ENCODE measurements around the gene RNF208.
A peak's percentile ranks its signal among the peaks of the same experiment; 100 is the strongest.
"Not testable (repeated sequence)": the region's sequence is repeated elsewhere in the genome, so short reads cannot be mapped to it uniquely, and the experiment has no call there.

RNF208 gene

DNA sequence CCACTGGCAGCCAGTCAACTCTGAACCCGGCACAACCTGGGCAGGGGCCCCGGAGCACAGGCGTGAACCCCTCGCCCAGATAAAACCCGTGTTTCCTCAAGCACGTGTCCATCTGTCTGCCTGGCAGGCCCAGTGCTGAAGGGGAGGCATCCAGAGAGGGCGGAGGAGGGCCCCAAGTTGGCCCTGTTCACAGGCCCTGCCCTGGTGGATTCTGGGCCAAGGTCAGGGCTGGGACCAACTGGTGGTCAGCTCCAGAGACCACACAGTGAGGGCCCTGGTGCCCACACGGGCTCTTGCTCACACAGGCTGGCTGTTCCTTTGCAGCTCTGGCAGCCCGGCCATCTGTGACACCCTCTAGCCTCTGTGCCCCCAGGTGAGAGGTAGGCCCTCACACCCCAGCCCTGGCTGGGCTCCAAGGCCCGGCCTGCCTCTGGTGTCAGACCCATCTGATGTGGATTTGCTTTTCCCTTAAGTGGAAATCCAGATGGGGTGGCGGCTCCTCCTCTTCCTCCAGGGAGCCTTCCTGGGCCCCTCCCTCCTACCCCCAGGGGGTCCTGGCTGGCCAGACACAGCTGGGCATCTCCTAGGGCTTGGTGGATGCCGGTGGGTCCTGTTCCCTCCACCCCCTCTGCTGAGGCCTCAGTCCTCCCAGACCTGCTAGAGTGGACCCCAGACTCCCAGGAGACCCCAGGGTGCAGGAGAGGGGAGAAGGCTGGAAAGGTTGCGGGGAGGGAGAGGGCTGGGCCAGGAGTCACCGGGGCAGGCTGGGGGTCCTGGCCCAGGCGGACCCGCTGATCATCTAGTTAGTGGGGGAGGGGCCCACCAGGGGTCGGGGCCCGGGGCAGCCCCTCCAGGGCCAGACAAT lies 28.5 kb upstream of the RNF208 start:
- Histone ChIP-seq H3K36me3 (ENCODE audit: control insufficient read depth, insufficient read depth, low read length) (no peaks in the 10 kb centered on the region), H3K4me1 (ENCODE audit: control insufficient read depth, insufficient read depth, low read length) (no peaks in the 10 kb centered on the region), H3K27ac (ENCODE audit: low read depth, low read length) (no peak overlapping the region), H3K9ac (ENCODE audit: low read length) (no peak overlapping the region), H3K27me3 (ENCODE audit: control insufficient read depth, insufficient read depth, low read length) (no peaks in the 10 kb centered on the region), H3K4me3 (ENCODE audit: low read length) (no peak overlapping the region)

- peaks cover 6% of the 10 kb centered on the region for H3K36me3 ChIP-seq (ENCODE audit: control insufficient read depth, insufficient read depth, low read length)
- H3K27ac ChIP-seq (ENCODE audit: low read depth, low read length) = no peak overlapping the region
- no peak overlapping the region for H3K9ac ChIP-seq (ENCODE audit: low read length)
- peaks cover under 1% of the 10 kb centered on the region for H3K4me1 ChIP-seq (ENCODE audit: control insufficient read depth, insufficient read depth, low read length)
- H3K4me3 ChIP-seq (ENCODE audit: low read length) = no peak overlapping the region
- H3K27me3 ChIP-seq (ENCODE audit: control insufficient read depth, insufficient read depth, low read length) = no peaks in the 10 kb centered on the region
Observed at GRCh38 chr9:137247916-137248175, 25.8 kb upstream of the RNF208 start.

GRCh38 chr9:137247135-137247915 lies 25.3 kb upstream of the RNF208 start:
- Histone ChIP-seq H3K4me1 (ENCODE audit: control insufficient read depth, insufficient read depth, low read length) (peaks cover 6% of the 10 kb centered on the region), H3K4me3 (ENCODE audit: low read length) (no peak overlapping the region), H3K27ac (ENCODE audit: low read depth, low read length) (no peak overlapping the region), H3K27me3 (ENCODE audit: control insufficient read depth, insufficient read depth, low read length) (no peaks in the 10 kb centered on the region), H3K9ac (ENCODE audit: low read length) (no peak overlapping the region), H3K36me3 (ENCODE audit: control insufficient read depth, insufficient read depth, low read length) (peaks cover 9% of the 10 kb centered on the region)

DNA sequence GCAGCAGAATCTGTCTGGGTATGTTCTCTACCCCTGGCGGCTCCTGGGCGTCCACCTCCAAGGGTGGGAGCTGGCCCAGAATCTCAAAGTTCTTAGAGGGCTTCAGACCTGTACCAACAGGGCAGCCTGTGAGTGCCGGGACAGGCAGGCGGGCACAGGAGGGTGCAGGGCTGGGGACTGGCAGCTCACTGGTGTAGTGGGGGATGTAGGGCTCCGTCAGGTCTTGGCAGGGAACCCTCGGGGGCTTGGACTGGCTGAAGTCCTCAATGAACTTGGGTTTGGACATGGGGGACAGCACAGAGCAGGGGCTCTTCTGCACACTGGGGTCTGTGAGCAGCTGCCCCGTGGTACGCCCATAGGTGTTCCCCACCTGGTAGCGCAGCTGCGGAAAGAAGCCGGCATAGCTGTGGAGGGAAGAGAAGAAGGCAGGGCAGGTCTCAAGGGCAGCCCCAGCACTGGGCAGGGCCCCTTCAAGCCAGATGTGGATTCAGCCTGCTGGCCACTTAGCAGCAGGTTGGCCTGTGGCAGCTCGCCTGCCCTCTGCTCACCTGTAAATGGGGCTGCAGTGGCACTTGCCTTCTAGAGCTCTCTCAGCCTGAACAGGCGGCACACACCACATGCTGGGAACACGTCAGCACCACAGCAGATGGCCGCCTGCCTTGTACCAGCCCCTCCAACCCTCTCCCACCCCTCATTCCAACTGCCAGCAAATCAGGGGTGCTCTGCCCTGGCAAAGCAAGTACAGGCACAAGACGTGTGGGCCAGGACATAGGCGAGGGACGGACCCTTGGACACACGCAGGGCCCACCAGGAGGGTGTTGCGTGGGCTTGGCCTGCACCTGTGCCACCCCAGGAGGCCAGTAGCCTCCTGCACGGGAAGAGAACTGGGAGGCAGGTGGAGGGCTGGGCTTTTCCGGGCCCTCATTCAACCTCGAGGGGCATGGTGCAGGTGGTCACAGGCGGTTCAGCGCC lies 23.7 kb upstream of the RNF208 start:
- no peak overlapping the region for H3K27ac ChIP-seq (ENCODE audit: low read depth, low read length)
- H3K4me3 ChIP-seq (ENCODE audit: low read length) = no peak overlapping the region
- H3K9ac ChIP-seq (ENCODE audit: low read length) = no peak overlapping the region
- H3K27me3 ChIP-seq (ENCODE audit: control insufficient read depth, insufficient read depth, low read length) = no peaks in the 10 kb centered on the region
- H3K36me3 ChIP-seq (ENCODE audit: control insufficient read depth, insufficient read depth, low read length) = peaks cover 11% of the 10 kb centered on the region
- peaks cover 9% of the 10 kb centered on the region for H3K4me1 ChIP-seq (ENCODE audit: control insufficient read depth, insufficient read depth, low read length)

- Histone ChIP-seq H3K9ac (ENCODE audit: low read length) (no peak overlapping the region), H3K36me3 (ENCODE audit: control insufficient read depth, insufficient read depth, low read length) (peaks cover 11% of the 10 kb centered on the region), H3K4me3 (ENCODE audit: low read length) (no peak overlapping the region), H3K27me3 (ENCODE audit: control insufficient read depth, insufficient read depth, low read length) (no peaks in the 10 kb centered on the region), H3K4me1 (ENCODE audit: control insufficient read depth, insufficient read depth, low read length) (peaks cover 9% of the 10 kb centered on the region), H3K27ac (ENCODE audit: low read depth, low read length) (no peak overlapping the region)
Observed at GRCh38 chr9:137244486-137245449, 22.7 kb upstream of the RNF208 start.

DNA sequence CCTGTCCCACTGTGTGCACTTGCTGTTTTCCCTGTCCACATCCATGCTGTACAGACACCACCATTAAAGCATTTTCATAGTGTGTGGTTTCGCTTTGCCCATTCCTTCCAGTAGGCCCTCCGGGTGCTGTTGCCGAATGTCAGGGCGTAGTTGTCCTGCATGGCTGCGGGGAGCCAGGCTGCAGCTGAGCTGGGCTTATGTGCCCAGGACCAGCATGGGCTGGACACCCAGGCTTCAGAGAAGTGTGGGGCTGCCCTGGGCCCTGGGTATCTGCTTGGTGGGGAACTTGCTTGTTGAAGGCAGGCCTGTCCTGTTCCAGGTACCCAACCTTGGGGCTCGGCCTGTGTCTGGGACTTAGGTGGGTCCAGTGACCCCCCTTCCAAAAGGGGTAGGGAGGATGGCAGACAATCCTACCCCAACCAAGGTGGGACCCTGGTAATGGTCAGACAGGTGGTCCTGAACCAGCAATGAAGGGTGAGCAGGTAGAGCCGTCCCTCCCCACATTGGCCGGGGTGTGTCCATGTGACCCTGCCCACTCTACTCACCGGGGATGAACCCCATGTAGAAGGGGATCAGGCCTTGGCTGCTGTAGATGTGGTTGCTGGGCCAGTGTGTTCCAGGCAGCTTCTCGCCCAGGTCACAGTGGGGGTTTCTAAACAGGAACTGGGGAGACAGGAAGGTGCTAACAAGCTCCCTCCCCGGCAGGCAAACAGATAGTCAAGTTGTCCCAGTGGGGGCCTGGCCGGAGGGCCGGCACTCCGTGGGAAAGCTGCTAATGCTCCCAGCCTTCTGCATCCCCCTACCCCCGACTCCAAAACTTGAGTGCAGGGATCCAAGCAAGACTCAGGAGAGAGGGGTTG lies 21.8 kb upstream of the RNF208 start:
- Histone ChIP-seq H3K9ac (ENCODE audit: low read length) (no peak overlapping the region), H3K4me1 (ENCODE audit: control insufficient read depth, insufficient read depth, low read length) (peaks cover 9% of the 10 kb centered on the region), H3K4me3 (ENCODE audit: low read length) (no peak overlapping the region), H3K27me3 (ENCODE audit: control insufficient read depth, insufficient read depth, low read length) (no peaks in the 10 kb centered on the region), H3K27ac (ENCODE audit: low read depth, low read length) (no peak overlapping the region), H3K36me3 (ENCODE audit: control insufficient read depth, insufficient read depth, low read length) (peaks cover 11% of the 10 kb centered on the region)

DNA sequence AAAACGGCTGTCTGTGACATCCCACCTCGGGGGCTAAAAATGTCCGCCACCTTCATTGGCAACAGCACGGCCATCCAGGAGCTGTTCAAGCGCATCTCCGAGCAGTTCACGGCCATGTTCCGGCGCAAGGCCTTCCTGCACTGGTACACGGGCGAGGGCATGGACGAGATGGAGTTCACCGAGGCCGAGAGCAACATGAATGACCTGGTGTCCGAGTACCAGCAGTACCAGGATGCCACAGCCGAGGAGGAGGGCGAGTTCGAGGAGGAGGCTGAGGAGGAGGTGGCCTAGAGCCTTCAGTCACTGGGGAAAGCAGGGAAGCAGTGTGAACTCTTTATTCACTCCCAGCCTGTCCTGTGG lies 21.2 kb upstream of the RNF208 start:
- Histone ChIP-seq H3K4me3 (ENCODE audit: low read length) (peak overlapping the region; percentile 84), H3K36me3 (ENCODE audit: control insufficient read depth, insufficient read depth, low read length) (peaks cover 11% of the 10 kb centered on the region), H3K4me1 (ENCODE audit: control insufficient read depth, insufficient read depth, low read length) (peaks cover 11% of the 10 kb centered on the region)
- H3K27ac ChIP-seq (ENCODE audit: low read depth, low read length); H3K27me3 ChIP-seq (ENCODE audit: control insufficient read depth, insufficient read depth, low read length); H3K9ac ChIP-seq (ENCODE audit: low read length): not testable (repeated sequence)

DNA sequence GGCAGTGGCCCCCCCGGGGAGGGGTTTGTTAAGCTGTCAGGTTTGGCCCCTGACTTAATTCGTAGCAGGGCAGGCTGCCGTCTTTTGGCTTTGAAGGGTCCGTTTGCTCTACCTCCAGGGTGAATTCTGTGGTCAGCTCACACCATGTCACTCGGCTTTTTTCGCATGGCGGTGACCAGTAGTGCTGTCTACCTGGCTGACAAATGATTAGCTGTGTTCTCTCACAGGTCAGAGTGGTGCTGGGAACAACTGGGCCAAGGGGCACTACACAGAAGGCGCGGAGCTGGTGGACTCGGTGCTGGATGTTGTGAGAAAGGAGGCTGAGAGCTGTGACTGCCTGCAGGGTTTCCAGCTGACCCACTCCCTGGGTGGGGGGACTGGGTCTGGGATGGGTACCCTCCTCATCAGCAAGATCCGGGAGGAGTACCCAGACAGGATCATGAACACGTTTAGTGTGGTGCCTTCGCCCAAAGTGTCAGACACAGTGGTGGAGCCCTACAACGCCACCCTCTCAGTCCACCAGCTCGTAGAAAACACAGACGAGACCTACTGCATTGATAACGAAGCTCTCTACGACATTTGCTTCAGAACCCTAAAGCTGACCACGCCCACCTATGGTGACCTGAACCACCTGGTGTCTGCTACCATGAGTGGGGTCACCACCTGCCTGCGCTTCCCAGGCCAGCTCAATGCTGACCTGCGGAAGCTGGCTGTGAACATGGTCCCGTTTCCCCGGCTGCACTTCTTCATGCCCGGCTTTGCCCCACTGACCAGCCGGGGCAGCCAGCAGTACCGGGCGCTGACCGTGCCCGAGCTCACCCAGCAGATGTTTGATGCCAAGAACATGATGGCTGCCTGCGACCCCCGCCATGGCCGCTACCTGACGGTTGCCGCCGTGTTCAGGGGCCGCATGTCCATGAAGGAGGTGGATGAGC lies 20.5 kb upstream of the RNF208 start:
- H3K36me3 ChIP-seq (ENCODE audit: control insufficient read depth, insufficient read depth, low read length) = peaks cover 11% of the 10 kb centered on the region
- peaks cover 12% of the 10 kb centered on the region for H3K4me1 ChIP-seq (ENCODE audit: control insufficient read depth, insufficient read depth, low read length)
- peak overlapping the region; percentile 49 for H3K9ac ChIP-seq (ENCODE audit: low read length)
- peak overlapping the region; percentile 84 for H3K4me3 ChIP-seq (ENCODE audit: low read length)
- no peaks in the 10 kb centered on the region for H3K27me3 ChIP-seq (ENCODE audit: control insufficient read depth, insufficient read depth, low read length)
- peak overlapping the region; percentile 85 for H3K27ac ChIP-seq (ENCODE audit: low read depth, low read length)

DNA sequence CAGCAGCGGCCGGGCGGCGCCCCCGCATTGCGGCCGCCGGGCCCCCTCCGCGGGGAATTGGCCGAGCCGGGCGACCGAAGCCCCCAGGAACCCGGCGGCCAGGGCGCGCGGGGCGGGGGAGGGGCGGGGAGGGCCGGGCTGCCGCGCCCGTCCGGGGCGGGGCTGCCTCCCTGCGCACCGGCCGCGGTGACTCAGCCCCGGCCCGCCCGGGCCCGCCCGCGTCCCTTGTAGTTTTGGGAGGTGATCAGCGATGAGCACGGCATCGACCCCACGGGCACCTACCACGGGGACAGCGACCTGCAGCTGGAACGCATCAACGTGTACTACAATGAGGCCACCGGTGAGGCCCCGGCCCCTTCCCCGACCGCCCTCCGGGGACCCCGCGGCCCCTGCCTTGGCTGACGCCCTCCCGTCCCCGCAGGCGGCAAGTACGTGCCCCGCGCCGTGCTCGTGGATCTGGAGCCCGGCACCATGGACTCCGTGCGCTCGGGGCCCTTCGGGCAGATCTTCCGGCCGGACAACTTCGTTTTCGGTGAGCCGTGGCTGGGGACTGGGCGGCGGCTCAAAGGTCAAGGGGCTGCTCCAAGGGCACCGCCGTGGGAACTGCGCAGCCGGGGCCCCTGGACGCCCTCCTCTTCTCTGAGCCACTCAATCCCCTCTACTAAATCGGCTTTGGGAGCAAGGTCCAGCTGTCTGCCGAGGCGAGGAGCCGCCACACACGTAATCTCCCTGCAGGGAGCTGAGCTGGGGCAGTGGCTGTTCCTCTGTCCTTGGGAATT lies 19.6 kb upstream of the RNF208 start:
- no peaks in the 10 kb centered on the region for H3K27me3 ChIP-seq (ENCODE audit: control insufficient read depth, insufficient read depth, low read length)
- peaks cover 11% of the 10 kb centered on the region for H3K36me3 ChIP-seq (ENCODE audit: control insufficient read depth, insufficient read depth, low read length)
- H3K4me3 ChIP-seq (ENCODE audit: low read length) = peak overlapping the region; percentile 84
- H3K27ac ChIP-seq (ENCODE audit: low read depth, low read length) = peak overlapping the region; percentile 89
- peak overlapping the region; percentile 49 for H3K9ac ChIP-seq (ENCODE audit: low read length)
- peaks cover 15% of the 10 kb centered on the region for H3K4me1 ChIP-seq (ENCODE audit: control insufficient read depth, insufficient read depth, low read length)
